Upper lobe of left lung (tissue), 4 donors: ENCODE results near the gene ZNF668.
"Not testable (repeated sequence)": the region's sequence is repeated elsewhere in the genome, so short reads cannot be mapped to it uniquely, and the experiment has no call there.

Source experiments
- CTCF ChIP-seq, 6 experiments: fragments of 450-650 bp in 4 of 6; fragments of 200-600 bp in 2 of 6; sonication (generic) in 2 of 6; IDR thresholded peaks; one replicate each; pipeline ENCODE4 v1.5.1; 2016 to 2019; ENCODE audit warnings: antibody characterized with exemption in 6 of 6
- EP300 ChIP-seq, 4 donors: sonication (generic); formaldehyde crosslinking; IDR thresholded peaks; one replicate each; pipeline ENCODE4 v1.5.1; 2017; ENCODE audit warnings: antibody characterized with exemption in 4 of 4, control low read depth in 2 of 4
- POLR2AphosphoS5 ChIP-seq, 2 donors: sonication (generic); formaldehyde crosslinking; IDR thresholded peaks; one replicate each; pipeline ENCODE4 v1.5.1; 2017; ENCODE audit warnings: antibody characterized with exemption in 2 of 2

GRCh38 chr16:31100876-31101641, 27.0 kb upstream of the ZNF668 start:
- not testable (repeated sequence) for TF ChIP-seq CTCF, POLR2AphosphoS5, EP300 (IDR thresholded peaks at IDR 0.05)
